GM19193 (cell line): ENCODE results near the gene FKBP1A.

Source experiments
- POLR2A ChIP-seq: IDR thresholded peaks from 4 replicates; pipeline ENCODE4 v1.6.1; 2011; ENCODE audit not compliant: insufficient read depth, insufficient read length; ENCODE audit errors: extremely low read depth

FKBP1A gene

DNA sequence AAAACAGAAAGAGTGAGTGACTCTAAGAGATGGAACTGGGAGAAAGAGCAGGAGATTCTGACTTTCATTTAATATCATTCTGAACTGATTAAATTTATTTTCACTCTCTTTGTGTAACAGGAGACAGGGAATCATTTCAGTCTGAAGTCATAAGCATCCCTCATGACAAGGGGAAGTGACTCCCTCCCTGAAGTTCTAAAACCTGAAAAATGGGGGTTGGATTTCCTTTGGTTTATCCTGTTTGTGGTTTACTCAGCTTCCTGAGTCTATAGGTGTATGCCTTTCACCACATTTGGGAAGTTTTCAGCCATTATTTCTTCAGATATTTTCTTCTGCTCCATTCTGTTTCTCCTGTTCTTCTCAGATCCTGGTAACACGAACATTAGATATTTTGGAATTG lies 3.4 kb upstream of the FKBP1A start:
- no peak for TF ChIP-seq POLR2A

DNA sequence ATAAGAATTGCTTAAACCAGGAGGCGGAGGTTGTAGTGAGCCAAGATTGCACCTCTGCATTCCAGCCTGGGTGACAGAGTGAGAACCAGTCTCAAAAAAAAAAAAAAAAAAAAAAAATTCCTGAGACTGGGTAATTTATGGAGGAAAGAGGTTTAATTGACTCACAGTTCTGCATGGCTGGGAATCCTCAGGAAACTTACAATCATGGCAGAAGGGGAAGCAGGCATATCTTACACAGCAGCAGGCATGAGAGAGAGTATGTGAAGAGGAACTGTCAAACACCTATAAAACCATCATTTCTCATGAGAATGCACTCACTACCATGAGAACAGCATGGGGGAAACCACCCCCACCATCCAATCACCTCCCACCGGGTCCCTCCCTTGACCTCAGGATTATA lies 1.8 kb upstream of the FKBP1A start:
- TF ChIP-seq POLR2A, result no peak

DNA sequence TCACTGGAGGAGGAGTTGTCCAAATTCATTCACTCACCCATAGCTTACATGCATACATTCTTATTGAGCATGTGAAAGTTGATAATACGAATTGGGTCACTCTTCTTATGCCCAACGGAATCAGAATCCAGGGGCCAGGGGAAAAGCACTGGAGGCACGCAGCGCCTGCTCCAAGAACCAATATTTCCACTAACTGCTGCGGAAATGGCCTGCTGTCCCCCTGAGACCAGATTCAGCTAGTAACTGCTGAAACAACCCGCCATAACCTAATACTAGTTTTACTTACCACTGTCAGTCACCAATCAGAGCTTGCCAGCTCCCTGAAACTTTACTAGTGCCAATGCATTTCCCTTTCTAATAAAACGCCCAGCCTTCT lies 641 bp upstream of the FKBP1A start:
- no peak for TF ChIP-seq POLR2A

DNA sequence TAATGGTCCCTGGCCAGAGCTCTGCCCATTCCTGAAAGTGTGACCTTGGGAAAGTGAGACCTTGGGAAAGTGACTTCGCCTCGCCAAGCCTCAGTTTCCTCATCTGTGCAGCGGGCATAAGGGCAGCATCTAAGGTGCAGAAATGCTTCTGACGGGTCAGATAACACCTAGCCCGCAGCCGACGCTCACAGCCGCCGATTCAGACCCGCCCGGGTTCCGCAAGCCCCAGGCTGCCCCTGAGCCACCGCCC lies 486 bp downstream of the FKBP1A start:
- no peak for TF ChIP-seq POLR2A

DNA sequence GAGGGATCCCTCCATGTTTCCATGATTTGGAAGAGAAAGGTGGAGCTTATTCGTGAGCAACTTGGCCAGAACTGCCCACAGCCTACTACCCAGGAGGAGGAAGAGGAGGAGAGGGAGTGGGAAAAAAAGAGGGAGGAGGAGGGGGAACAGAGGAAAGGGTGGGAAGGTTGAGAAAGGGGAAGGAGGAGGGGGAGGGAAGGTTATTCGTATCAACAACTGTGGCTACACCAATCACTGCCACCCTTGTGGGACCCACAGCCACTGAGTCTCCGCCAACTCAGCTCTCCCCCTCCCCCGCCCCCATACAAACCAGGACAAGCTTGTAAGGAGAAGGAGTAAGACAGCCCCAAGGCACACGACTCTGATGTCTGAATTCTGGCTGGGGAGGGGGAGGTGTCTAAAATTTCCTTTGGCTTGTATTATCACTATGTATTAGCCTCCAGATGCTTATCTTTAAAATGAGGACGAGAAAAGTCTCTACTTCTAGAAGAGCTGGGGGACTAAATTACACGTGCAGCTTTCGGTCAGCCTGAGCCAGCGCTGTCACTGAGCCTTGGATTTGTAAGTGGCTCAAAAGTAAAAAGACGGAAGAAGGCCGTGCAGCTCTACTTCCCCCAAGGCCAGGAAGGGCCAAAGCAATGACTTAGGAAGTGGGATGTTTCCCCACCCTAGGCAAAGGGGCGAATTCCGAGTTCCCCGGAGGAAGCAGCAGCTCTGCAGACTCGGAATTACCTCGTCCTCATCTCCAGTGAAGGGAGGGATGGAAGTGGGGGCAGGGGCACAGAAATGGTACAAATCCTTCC lies 1.0 kb downstream of the FKBP1A start:
- TF ChIP-seq POLR2A, result no peak

DNA sequence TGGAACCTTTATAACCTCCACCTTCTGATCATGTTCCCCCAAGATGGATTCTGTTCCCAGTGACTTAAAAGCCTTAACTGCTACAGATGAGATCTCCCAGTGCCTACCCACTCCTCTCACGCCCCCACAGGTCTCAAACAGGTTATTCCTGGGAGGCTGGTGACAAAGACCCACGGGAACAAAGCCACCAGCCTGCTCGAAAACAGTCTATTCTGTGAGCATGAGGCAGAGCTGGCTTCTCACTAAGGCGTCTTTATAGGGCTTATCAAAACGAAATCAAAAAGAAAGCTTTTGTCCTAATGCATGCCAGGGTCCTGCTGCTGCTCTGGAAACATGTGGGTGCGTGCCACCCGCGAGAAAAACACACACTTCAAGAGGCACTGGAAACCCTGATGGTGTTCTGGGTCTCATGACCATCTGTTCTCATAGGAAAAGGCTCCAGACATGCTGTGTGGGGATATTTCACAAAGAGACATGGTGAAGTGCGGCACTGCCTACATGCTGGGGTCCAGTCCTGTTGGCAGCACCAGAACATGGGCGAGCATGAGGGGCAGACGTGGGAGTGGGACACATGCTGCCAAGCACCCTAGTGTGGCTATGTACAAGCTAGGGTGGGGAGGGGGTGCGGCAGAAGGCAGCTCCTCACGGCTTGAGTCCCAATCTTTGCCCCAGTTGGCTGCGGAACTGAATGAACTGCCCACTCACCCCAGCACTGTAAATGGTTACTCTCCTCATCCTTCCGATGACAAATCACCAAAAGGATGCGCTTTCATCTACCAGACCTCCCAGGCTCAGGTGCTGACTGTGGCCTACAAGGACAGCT lies 2.1 kb downstream of the FKBP1A start:
- TF ChIP-seq POLR2A, result no peak

DNA sequence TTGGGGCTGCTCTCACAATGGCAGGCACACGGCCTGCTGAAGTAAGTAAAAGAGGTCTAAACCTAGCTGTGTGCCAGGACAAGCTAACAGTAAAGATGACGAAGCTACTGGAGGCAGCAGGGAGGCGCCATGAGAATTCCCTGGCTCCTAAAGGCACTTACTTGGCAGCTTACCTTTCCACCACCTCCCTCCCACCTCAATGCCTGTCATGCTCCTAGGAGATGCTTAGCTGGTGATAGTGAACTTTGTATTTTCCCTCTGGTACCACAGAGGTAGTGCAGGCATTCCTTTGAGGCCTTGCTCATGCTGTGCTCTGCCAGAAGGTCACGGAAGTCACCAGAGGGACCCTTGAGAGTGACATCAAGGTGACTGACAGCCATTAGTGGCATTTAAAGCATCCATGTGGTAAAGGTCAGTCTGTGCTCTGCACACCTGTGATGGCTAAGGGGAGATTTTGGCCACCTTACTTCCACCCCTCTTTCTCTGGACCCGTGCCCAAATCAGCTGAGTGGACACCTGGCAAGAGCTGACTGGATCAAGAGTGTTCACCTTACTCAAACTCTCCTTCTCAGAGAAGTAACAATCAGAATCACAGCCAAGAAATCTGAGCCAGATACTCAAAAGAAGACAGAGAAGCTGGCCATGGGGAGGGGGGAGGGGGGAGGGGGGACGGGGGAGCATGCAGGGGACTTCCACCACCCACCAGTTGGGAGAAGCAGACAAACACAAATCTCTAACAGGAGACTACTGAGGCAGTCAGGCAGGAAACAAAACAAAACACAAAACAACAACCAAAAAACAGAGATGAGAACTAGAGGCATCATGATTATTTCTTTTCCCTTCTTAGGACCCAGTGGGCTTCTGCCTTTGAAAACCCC lies 2.9 kb downstream of the FKBP1A start:
- no peak for TF ChIP-seq POLR2A

DNA sequence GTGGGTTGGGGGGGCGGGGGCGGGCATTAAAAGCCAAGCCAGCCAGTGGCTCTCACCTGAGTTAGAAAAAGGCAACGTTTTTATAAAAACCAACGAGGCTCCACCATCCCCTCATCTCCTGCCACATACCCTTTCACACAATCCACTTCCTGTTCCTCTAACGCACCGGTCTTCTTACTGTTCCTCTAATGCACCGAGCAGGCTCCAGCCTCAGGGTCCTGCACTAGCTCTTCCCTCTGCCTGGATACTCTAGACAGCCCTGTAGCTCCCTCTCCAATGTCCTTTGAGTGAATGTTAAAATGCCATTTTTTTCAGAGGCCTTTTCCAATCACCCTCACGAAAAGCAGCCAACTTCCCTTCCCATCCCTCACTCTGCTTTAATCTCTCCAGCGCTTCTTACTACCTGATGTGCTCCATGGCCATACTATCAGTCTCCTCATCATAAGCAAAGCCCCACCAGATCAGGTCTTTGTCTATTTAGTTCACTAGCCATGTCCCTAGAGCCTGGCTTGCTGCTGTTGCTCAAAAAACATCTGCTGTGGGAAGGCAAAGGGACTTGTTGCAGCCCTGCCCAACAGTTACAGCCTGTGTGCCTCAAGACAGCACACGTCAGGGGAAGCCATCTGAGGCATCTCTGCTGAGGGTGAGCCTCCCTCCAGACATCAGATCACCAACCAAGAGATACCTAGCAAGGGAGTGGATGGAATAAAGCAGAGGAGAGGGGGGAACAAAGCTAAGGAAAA lies 3.9 kb downstream of the FKBP1A start:
- no peak for TF ChIP-seq POLR2A

DNA sequence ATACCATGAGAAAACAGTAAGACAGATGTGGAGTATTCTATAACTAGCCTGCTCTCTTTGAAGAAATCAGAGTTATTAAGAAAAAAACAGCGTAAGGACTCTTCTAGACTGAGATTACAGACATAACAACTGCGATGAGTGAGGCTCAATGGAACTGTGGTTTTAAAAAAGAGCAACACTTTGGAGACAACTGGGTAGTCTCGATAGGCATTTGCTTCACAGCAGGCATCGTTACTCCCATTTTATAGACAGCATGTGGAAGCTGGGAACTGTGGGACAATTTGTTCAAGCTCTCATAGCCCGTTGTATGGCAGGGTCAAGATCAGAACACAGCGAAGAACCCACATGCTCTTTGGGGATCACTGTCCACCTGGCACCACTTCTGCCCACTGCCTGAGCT lies 4.6 kb downstream of the FKBP1A start:
- TF ChIP-seq POLR2A, result no peak

DNA sequence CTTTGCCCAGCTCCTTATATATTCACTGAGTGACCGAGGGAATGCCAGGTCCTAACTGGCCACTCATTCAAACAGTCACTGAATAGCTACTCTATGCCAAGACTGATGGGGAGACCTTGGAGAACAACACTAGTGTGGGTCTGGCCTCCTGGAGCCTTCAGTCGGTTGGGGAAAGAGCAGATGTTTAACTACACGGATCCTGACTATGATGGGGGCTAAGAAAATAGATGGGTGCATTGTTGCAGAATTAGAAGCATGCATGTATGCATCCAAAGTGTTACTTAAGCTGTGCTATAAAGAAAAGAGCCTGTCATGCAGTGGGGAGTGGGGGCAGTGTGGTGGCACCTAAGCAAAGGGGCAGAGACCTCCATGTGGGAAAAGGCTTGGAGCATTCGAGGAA lies 6.5 kb downstream of the FKBP1A start:
- no peak for TF ChIP-seq POLR2A

DNA sequence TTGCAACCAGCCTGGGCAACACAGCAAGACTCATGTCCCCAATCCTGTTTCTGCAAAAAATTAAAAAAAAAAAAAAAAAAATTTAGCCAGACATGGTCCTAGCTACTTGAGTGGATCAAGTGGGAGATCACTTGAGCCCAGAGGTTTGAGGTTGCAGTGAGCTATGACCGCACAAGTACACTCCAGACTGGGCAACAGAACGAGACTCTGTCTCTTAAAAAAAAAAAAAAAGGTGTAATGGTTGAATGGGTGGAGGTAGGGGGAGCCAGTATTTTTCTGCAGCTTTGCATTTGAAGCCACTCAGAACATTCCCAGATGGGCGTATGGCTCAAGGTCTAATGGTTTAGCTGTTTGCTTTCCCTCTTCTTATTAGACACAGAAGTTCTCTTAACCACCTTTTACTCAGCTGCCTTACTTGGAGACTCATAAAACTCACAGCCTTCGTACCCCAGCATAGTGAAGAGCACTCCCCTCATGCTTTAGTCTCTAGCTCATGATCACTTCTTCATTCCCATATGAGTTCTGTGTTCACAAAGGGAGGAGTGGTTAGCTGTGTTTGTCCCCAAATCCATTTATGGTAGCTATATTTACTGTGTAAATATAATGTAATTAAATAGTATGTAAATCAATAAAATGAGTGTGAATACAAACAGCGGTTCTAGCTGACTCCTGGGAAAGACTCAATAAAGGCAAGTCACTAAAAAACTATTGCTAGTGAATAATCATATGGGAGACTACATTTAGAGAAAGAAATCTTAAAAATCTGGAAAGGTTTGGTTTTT lies 9.0 kb downstream of the FKBP1A start:
- TF ChIP-seq POLR2A, result no peak

DNA sequence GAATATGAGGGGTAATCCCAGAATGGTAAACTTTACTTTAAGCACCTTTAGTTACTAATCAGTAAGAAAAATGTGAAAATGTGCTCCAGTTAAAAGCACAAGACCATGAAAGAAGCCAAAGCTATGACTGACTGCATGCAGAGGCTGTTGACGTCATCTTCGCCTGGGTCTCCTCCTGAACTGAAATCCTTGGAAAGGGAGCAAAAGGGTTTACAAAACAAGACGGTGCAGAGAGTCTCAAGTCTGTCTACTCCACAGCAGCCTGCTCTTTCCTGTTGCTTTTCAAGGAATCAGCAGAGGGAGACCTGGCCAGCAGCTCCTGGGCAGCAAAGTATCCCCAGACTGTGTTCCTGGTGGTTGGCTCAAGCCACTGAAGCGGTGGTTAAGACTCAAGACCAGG lies 10.2 kb downstream of the FKBP1A start:
- TF ChIP-seq POLR2A, result no peak

DNA sequence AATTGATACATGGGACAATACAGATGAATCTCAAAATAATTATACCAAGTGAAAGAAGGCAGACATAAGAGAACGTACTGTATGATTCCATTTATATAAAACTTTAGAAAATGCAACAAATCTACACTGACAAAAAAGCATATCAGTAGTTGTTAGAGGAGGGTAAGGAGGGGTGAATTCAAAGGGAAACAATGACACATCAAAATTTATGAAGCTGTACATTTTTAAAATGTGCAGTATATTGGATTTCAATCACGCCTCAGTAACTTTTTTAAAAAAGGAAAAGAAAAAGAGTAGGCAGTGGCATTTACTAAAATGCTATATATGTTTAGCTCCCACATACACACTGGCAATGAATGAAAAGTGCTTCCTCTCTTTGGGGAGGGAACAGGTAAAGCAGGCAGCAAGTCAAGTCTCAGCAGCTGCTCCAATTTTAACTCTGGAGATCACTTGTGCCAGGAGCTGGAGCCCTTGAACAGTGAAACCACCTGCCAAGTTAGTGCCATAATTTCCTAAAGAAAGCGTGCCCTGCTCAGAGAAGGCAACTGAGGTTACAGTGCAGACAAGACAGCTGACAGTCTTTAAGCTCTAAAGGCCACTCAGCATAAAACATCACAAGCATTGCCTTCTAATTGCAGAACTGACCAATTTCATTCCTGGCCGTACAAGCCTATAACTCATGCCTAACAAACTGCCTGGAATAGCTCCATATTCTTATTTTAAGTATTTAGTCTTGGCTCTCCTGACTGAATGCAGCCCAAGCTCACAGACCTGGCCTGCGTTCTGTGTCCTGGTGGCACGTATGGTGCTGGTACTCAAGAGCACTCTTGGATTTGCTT lies 10.9 kb downstream of the FKBP1A start:
- TF ChIP-seq POLR2A, result no peak

DNA sequence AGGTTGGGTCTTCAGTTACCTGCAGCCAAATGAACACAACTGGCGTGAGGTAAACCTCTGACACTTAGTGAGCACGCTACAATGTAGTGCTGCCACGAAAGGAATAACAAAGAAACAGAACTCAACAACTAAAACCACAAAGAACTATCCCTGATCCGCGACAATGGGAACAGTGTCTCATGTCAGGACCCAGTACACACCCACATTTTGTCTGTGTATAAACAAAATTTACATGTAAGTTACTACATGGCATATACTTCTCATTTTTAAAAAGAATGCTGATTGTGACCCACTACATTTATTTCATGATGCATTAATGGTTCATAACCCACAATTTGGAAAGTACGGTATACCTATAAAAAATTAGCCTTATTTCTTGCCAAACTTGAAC lies 14.1 kb downstream of the FKBP1A start:
- TF ChIP-seq POLR2A, result no peak
